ENCODE measurements around the gene ENPP4.

GRCh38 chr6:46097366-46097765 is 32.4 kb upstream of the ENPP4 start:
- TF ChIP-seq MEF2A (IDR thresholded peaks at IDR 0.05; ENCODE audit: borderline replicate concordance, low read depth) (no peak), MXI1 (IDR thresholded peaks at IDR 0.05; ENCODE audit: low read depth, low read length) (no peak), RAD21 (IDR thresholded peaks at IDR 0.05; ENCODE audit: low read length) (no peak), POLR2AphosphoS5 (IDR thresholded peaks at IDR 0.05; ENCODE audit: low read depth, low read length) (no peak), GATA2 (CRISPR knock-in tag; IDR thresholded peaks at IDR 0.05) (no peak), CTCF (IDR thresholded peaks at IDR 0.05) (no peak), EZH2phosphoT487 (IDR thresholded peaks at IDR 0.05; ENCODE audit: borderline replicate concordance, low read depth) (no peak), SIN3A (IDR thresholded peaks at IDR 0.05; ENCODE audit: borderline replicate concordance, low read depth, low read length) (no peak), FOXM1 (IDR thresholded peaks at IDR 0.05; ENCODE audit: low read depth) (no peak), TAF1 (IDR thresholded peaks at IDR 0.05; ENCODE audit: borderline replicate concordance, low read depth, low read length) (no peak), CHD2 (IDR thresholded peaks at IDR 0.05; ENCODE audit: low read length, partially characterized antibody) (no peak), REST (IDR thresholded peaks at IDR 0.05; ENCODE audit: low read depth, low read length) (no peak)
